Measurements from ENCODE around the gene FMO1.

Gene FMO1

DNA sequence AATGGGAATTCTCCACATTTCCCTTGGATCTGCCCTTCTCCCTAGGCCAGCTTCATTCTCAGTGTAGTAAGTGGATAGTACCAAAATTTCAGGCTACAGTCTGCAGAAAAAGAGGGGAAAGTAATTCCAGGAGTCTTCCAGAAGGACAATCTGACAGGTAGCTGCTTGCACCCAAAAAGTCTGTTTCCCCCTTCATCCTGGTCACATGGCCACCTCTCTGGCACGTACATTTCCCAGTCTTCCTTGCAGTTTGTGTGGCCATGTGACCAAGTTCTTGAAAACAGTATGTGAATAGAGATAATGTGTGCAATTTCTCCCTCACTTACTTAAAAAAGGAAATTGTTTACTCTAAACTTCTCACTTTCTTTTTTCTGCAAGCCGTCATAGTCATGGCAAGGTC, 51.0 kb downstream of the FMO1 start:
- intact Hi-C loops (cut with DNase I; ENCODE audit: low total_unique reads): no loop called here
- H3K27me3 ChIP-seq: no peaks in the 10 kb centered on the region
- H3K9me3 ChIP-seq: peaks cover 4 to 13% (median 11%) of the 10 kb centered on the region in 3 donors
- no peak overlapping the region for H3K27ac ChIP-seq
- H3K36me3 ChIP-seq: no peaks in the 10 kb centered on the region
- H3K4me3 ChIP-seq: no peak overlapping the region
- no peak for DNase-seq
- no peaks in the 10 kb centered on the region for H3K4me1 ChIP-seq
- TF ChIP-seq, protein P1, sequence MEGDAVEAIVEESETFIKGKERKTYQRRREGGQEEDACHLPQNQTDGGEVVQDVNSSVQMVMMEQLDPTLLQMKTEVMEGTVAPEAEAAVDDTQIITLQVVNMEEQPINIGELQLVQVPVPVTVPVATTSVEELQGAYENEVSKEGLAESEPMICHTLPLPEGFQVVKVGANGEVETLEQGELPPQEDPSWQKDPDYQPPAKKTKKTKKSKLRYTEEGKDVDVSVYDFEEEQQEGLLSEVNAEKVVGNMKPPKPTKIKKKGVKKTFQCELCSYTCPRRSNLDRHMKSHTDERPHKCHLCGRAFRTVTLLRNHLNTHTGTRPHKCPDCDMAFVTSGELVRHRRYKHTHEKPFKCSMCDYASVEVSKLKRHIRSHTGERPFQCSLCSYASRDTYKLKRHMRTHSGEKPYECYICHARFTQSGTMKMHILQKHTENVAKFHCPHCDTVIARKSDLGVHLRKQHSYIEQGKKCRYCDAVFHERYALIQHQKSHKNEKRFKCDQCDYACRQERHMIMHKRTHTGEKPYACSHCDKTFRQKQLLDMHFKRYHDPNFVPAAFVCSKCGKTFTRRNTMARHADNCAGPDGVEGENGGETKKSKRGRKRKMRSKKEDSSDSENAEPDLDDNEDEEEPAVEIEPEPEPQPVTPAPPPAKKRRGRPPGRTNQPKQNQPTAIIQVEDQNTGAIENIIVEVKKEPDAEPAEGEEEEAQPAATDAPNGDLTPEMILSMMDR (IDR thresholded peaks at IDR 0.05): no peak

DNA sequence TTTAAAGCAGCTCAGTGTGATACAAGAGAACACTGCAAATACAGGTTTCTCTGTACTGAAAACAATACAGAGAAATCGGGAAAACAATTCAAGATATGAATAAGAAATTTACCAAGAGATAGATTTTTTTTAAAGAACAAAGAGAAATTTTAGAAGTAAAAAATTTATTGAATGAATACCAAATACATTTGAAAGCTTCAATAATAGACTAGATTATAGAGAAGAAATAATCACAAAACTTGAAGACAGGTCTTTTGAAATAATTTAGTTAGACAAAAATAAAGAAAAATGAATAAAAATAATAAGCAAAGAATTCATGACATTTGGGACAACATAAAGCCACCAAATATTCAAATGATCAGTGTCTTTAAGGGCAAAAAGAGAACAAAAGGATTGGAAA, 52.1 kb downstream of the FMO1 start:
- Histone ChIP-seq H3K9me3 (peaks cover 4 to 18% (median 13%) of the 10 kb centered on the region in 3 donors), H3K4me1 (no peaks in the 10 kb centered on the region), H3K4me3 (no peak overlapping the region), H3K36me3 (no peaks in the 10 kb centered on the region), H3K27ac (no peak overlapping the region), H3K27me3 (no peaks in the 10 kb centered on the region)
- intact Hi-C loops (cut with DNase I; ENCODE audit: low total_unique reads): no loop called here
- DNase-seq: no peak
- TF ChIP-seq, protein P1 (IDR thresholded peaks at IDR 0.05): no peak

DNA sequence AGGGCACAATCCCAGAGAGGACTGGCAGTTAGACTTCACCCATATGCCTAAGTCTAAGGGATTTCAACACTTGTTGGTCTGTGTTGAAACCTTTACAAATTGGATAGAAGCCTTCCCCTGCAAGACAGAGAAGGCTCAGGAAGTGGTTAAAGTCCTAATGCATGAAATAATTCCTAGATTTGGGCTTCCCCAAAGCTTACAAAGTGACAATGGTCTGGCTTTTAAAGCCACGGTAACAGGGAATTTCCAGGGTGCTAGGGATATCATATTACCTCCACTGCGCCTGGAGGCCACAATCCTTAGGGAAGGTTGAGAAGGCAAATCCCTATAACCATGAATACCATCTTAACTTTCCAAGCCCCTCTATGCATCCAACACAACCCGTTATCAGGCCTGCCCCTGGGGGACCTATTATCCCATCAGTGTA, 62.4 kb downstream of the FMO1 start:
- TF ChIP-seq, protein P1 (IDR thresholded peaks at IDR 0.05): no peak
- H3K27me3 ChIP-seq: no peaks in the 10 kb centered on the region
- no peak for DNase-seq
- H3K4me3 ChIP-seq: no peak overlapping the region
- H3K9me3 ChIP-seq: no peaks in the 10 kb centered on the region
- intact Hi-C loops (cut with DNase I; ENCODE audit: low total_unique reads): loop anchor here (10.0 kb wide), 1 partner anchor 94 kb away; no protein-coding TSS in a partner anchor
- H3K36me3 ChIP-seq: no peaks in the 10 kb centered on the region
- peaks cover 0 to 21% (median 6%) of the 10 kb centered on the region in 4 donors for H3K4me1 ChIP-seq
- H3K27ac ChIP-seq: no peak overlapping the region

DNA sequence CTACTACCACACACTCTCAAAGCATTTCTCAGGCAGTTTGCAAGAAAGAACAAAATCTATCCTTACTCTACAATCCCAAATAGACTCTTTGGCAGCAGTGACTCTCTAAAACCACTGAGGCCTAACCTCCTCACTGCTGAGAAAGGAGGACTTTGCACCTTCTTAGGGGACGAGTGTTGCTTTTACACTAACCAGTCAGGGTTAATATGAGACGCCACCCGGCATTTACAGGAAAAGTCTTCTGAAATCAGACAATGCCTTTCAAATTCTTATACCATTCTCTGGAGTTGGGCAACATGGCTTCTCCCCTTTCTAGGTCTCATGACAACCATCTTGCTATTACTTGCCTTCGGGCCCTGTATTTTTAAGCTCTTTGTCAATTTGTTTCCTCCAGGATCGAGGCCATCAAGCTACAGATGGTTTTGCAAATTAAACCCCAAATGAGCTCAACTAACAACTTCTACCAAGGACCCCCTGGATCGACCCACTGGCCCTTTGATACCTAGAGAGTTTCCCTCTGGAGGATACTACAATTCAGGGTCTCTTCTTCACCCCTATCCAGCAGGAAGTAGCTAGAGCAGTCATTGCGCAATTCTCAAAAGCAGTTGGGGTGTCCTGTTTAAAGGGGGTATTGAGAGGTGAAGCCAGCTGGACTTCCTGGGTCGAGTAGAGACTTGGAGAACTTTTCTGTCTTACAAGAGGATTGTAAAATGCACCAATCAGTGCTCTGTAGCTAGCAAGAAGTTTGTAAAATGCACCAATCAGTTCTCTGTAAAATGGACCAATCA, 63.7 kb downstream of the FMO1 start:
- intact Hi-C loops (cut with DNase I; ENCODE audit: low total_unique reads): loop anchor here (2.0 to 10.0 kb wide), 2 partner anchors 45 to 93 kb away; no protein-coding TSS in a partner anchor
- Histone ChIP-seq H3K27ac (peak overlapping the region in 1 of 2 donors; percentile 71), H3K27me3 (no peaks in the 10 kb centered on the region), H3K36me3 (no peaks in the 10 kb centered on the region), H3K4me3 (no peak overlapping the region), H3K4me1 (peaks cover 0 to 22% (median 9%) of the 10 kb centered on the region in 4 donors), H3K9me3 (no peaks in the 10 kb centered on the region)
- TF ChIP-seq, protein P1 (IDR thresholded peaks at IDR 0.05): no peak
- no peak for DNase-seq

DNA sequence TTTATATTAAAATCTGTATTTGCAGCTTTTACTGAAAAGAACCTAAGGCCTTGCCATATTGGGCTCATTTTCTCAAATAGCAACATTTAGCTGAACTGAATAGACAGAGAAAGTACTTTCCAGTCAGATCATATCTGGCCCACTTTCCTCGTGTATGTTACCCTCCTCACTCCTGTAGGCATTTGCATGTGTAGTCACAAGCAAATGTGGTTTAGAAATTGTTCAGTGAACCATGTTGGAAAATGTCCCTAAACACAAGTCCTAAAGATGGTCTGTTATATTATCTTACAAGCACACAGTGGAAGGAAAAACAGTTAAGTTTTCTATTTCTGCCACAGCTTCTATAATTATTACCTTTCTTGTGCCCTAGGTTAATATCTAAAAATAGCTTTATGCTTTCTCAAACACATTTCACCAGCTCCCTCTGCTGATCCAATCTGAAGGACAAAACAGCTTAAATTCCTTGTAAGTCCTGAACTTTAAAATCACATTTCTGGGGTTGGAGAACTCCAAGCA, 65.1 kb downstream of the FMO1 start:
- no peak for DNase-seq
- Histone ChIP-seq H3K27ac (peak overlapping the region; percentile 69 to 71), H3K4me1 (peaks cover 0 to 22% (median 9%) of the 10 kb centered on the region in 4 donors), H3K9me3 (no peaks in the 10 kb centered on the region), H3K4me3 (no peak overlapping the region), H3K27me3 (no peaks in the 10 kb centered on the region), H3K36me3 (peaks cover under 1 to 13% (median 4%) of the 10 kb centered on the region in 3 donors)
- TF ChIP-seq, protein P1 (IDR thresholded peaks at IDR 0.05): no peak
- intact Hi-C loops (cut with DNase I; ENCODE audit: low total_unique reads): loop anchor here (2.0 to 10.0 kb wide), 2 partner anchors 43 to 91 kb away; no protein-coding TSS in a partner anchor
